Measurements from ENCODE around the gene GRM5.

DNA sequence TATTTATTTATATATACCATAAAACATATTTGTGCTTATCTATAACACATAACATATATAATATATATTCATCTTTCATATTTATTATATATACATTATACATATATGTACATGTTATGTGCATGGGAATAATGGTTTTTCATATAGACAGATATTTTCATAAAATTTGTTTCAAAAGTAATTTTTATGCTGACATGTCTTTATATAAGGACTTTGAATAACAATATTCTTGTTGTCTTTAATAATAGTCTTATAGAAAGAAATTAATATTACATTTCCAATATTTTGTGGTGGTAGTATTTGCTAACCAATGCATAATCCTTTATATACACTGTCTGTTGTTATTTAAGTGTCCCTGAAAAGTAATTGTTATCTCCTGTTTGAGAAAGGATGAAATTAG lies 49.6 kb downstream of the GRM5 start:
- TF ChIP-seq POLR2A (IDR thresholded peaks at IDR 0.05; ENCODE audit: low read depth, low read length) = no peak
- no peak for TF ChIP-seq POLR2AphosphoS5 (IDR thresholded peaks at IDR 0.05; ENCODE audit: low read depth, low read length)
